ENCODE results near the gene SH3PXD2A. TPM values are rescaled to one million over a fixed set of nuclear protein-coding genes. Genes with fewer than 3 reads are reported as not detected.
A peak's percentile ranks its signal among the peaks of the same experiment; 100 is the strongest.

SH3PXD2A gene
- total RNA-seq, 1 donor from 2014 or later = 35.2 TPM

GRCh38 chr10:103549349-103549685 lies 306.1 kb downstream of the SH3PXD2A start:
- intact Hi-C loops (cut with DNase I) = no loop called here

GRCh38 chr10:103548581-103549348 lies 306.6 kb downstream of the SH3PXD2A start:
- DNase-seq (peak; percentile 48), ATAC-seq (no peak)
- H3K36me3 ChIP-seq = no peaks in the 10 kb centered on the region
- H3K4me1 ChIP-seq = no peaks in the 10 kb centered on the region
- H3K9me3 ChIP-seq = no peaks in the 10 kb centered on the region
- H3K27ac ChIP-seq = no peak overlapping the region
- no peak overlapping the region for H3K4me3 ChIP-seq
- no peaks in the 10 kb centered on the region for H3K27me3 ChIP-seq
- TF ChIP-seq, protein P1, sequence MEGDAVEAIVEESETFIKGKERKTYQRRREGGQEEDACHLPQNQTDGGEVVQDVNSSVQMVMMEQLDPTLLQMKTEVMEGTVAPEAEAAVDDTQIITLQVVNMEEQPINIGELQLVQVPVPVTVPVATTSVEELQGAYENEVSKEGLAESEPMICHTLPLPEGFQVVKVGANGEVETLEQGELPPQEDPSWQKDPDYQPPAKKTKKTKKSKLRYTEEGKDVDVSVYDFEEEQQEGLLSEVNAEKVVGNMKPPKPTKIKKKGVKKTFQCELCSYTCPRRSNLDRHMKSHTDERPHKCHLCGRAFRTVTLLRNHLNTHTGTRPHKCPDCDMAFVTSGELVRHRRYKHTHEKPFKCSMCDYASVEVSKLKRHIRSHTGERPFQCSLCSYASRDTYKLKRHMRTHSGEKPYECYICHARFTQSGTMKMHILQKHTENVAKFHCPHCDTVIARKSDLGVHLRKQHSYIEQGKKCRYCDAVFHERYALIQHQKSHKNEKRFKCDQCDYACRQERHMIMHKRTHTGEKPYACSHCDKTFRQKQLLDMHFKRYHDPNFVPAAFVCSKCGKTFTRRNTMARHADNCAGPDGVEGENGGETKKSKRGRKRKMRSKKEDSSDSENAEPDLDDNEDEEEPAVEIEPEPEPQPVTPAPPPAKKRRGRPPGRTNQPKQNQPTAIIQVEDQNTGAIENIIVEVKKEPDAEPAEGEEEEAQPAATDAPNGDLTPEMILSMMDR (IDR thresholded peaks at IDR 0.05) = no peak
- intact Hi-C loops (cut with DNase I) = no loop called here

More at GRCh38 chr10:103549349-103549685, 306.1 kb downstream of the SH3PXD2A start:
- Histone ChIP-seq H3K4me1 (no peaks in the 10 kb centered on the region), H3K27me3 (no peaks in the 10 kb centered on the region), H3K36me3 (no peaks in the 10 kb centered on the region), H3K27ac (no peak overlapping the region), H3K9me3 (no peaks in the 10 kb centered on the region), H3K4me3 (no peak overlapping the region)
- DNase-seq = peak; percentile 7
- no peak for ATAC-seq
- TF ChIP-seq, protein P1 (IDR thresholded peaks at IDR 0.05) = no peak

- H3K36me3 ChIP-seq = no peaks in the 10 kb centered on the region
- H3K9me3 ChIP-seq = no peaks in the 10 kb centered on the region
- intact Hi-C loops (cut with DNase I) = no loop called here
- no peak overlapping the region for H3K4me3 ChIP-seq
- H3K27ac ChIP-seq = no peak overlapping the region
- TF ChIP-seq, protein P1 (IDR thresholded peaks at IDR 0.05) = no peak
- H3K4me1 ChIP-seq = peaks cover 4% of the 10 kb centered on the region
- ATAC-seq (no peak), DNase-seq (peak; percentile 0)
- no peaks in the 10 kb centered on the region for H3K27me3 ChIP-seq
These were observed 307.4 kb downstream of the SH3PXD2A start for GRCh38 chr10:103548006-103548405.

- Histone ChIP-seq H3K36me3 (no peaks in the 10 kb centered on the region), H3K4me3 (no peak overlapping the region), H3K9me3 (no peaks in the 10 kb centered on the region), H3K27me3 (no peaks in the 10 kb centered on the region), H3K27ac (no peak overlapping the region), H3K4me1 (peaks cover 6% of the 10 kb centered on the region)
- DNase-seq (peak; percentile 53), ATAC-seq (no peak)
- intact Hi-C loops (cut with DNase I) = no loop called here
- TF ChIP-seq, protein P1 (IDR thresholded peaks at IDR 0.05) = no peak
These were observed 307.9 kb downstream of the SH3PXD2A start for GRCh38 chr10:103547391-103547946.

GRCh38 chr10:103546401-103546800 lies 309.0 kb downstream of the SH3PXD2A start:
- Histone ChIP-seq H3K4me1 (peaks cover 6% of the 10 kb centered on the region), H3K4me3 (no peak overlapping the region), H3K36me3 (no peaks in the 10 kb centered on the region), H3K27me3 (no peaks in the 10 kb centered on the region), H3K27ac (no peak overlapping the region), H3K9me3 (no peaks in the 10 kb centered on the region)
- ATAC-seq (no peak), DNase-seq (peak; percentile 28)
- TF ChIP-seq, protein P1 (IDR thresholded peaks at IDR 0.05) = no peak
- intact Hi-C loops (cut with DNase I) = no loop called here
